HepG2 (cell line): ENCODE data around the gene GAB3. TPM values are rescaled to one million over a fixed set of nuclear protein-coding genes. Genes with fewer than 3 reads are reported as not detected.

Experiments used
- ATAC-seq: fragments of 200-7000 bp; cut with Tn5 transposase; 3 replicates; pipeline ENCODE4 v1.9.1; 2020; ENCODE audit warnings: mild to moderate bottlenecking, moderate library complexity
- BruUV-seq: library from RNA; stranded (reverse); fragments of 400-500 nt; replicated peaks from 2 replicates; lab custom pipeline; 2021; lab: Mats Ljungman, UMichigan
- CTCF ChIA-PET: fragments of 300-600 bp; formaldehyde crosslinking; extraction: SDS; loops from one replicate; lab custom pipeline; 2021; ENCODE audit warnings: low total read pairs, inconsistent platforms, low intra/inter-chr PET ratio; lab: Yijun Ruan, JAX
- POLR2A ChIA-PET: fragments of 350-600 bp; sonication (Branson Sonifier 250); formaldehyde crosslinking; loops from one replicate; lab custom pipeline; 2020; ENCODE audit warnings: antibody characterized with exemption, inconsistent platforms; lab: Yijun Ruan, JAX
- DNase-seq: peaks from one replicate; pipeline ENCODE4 v3.0.0-alpha.2; 2015; ENCODE audit warnings: low spot score
- FAIRE-seq: peaks from 3 replicates; lab custom pipeline; 2011; peaks lifted over from hg19 to GRCh38; lab: Jason Lieb, UNC
- H2AFZ ChIP-seq: one replicate; pipeline ENCODE4 v1.6.1; 2011; ENCODE audit warnings: low read length, inconsistent platforms
- H3K27ac ChIP-seq: fragments of 300-600 bp; 3 replicates; pipeline ENCODE4 v1.8.0; 2011; ENCODE audit warnings: mixed run types, mild to moderate bottlenecking, mixed read lengths, low read length, inconsistent platforms; ENCODE audit not compliant: insufficient read depth; ENCODE audit errors: extremely low read length
- H3K27me3 ChIP-seq, 2 experiments: fragments of 200-600 bp in 1 of 2; 2 replicates in 1 of 2; 3 replicates in 1 of 2; pipeline versions ENCODE4 v1.6.0 to v1.8.0; 2011; ENCODE audit warnings: low read length in 2 of 2, mild to moderate bottlenecking in 2 of 2, moderate library complexity in 2 of 2, inconsistent platforms in 1 of 2; ENCODE audit not compliant: insufficient read depth in 2 of 2, control insufficient read depth in 1 of 2
- H3K36me3 ChIP-seq, 2 experiments: fragments of 200-600 bp in 1 of 2; replicated peaks in 1 of 2; 2 replicates in 1 of 2; 3 replicates in 1 of 2; pipeline versions ENCODE4 v1.5.1 to v1.8.0; 2011; ENCODE audit warnings: low read length in 2 of 2, inconsistent platforms in 1 of 2; ENCODE audit not compliant: insufficient read depth in 2 of 2, control insufficient read depth in 1 of 2
- H3K4me1 ChIP-seq: 2 replicates; pipeline ENCODE4 v1.5.1; 2012; ENCODE audit warnings: low read length, inconsistent platforms; ENCODE audit not compliant: insufficient read depth
- H3K4me2 ChIP-seq: 2 replicates; pipeline ENCODE4 v1.6.0; 2011; ENCODE audit warnings: low read depth, low read length, inconsistent platforms
- H3K4me3 ChIP-seq, 3 experiments: fragments of 200-600 bp in 1 of 3; sonication (generic), shearing (Covaris generic) in 1 of 3; replicated peaks in 1 of 3; 2 replicates each; pipeline ENCODE4 v1.5.1; 2011 to 2016; ENCODE audit warnings: low read length in 3 of 3, inconsistent platforms in 2 of 3, low read depth in 2 of 3, mild to moderate bottlenecking in 2 of 3, control low read depth in 1 of 3, mixed read lengths in 1 of 3; ENCODE audit not compliant: insufficient read depth in 1 of 3
- H3K79me2 ChIP-seq: one replicate; pipeline ENCODE4 v1.6.1; 2011; ENCODE audit warnings: low read length, inconsistent platforms; ENCODE audit not compliant: insufficient read depth
- H3K9ac ChIP-seq: 2 replicates; pipeline ENCODE4 v1.6.0; 2011; ENCODE audit warnings: mild to moderate bottlenecking, low read depth, low read length, inconsistent platforms; ENCODE audit not compliant: insufficient read depth
- H3K9me3 ChIP-seq: 2 replicates; pipeline ENCODE4 v1.5.1; 2012; ENCODE audit warnings: mild to moderate bottlenecking, low read length
- H4K20me1 ChIP-seq: 2 replicates; pipeline ENCODE4 v1.6.0; 2011; ENCODE audit warnings: inconsistent platforms, mild to moderate bottlenecking, low read length, moderate library complexity; ENCODE audit not compliant: insufficient read depth
- DR1 ChIP-seq: sonication (generic); formaldehyde crosslinking; IDR thresholded peaks from 2 replicates; pipeline ENCODE4 v1.8.0; 2021; ENCODE audit warnings: mild to moderate bottlenecking, missing genetic modification reagents, inconsistent platforms
- MAFF ChIP-seq: IDR thresholded peaks from 2 replicates; pipeline ENCODE4 v1.6.1; 2011; ENCODE audit warnings: low read depth, low read length, improper control_type of control experiment
- MAFK ChIP-seq, 2 experiments: IDR thresholded peaks in 1 of 2; conservative IDR thresholded peaks in 1 of 2; 2 replicates each; pipeline ENCODE4 v1.6.1; 2011; ENCODE audit warnings: improper control_type of control experiment in 2 of 2, low read length in 2 of 2
- PCBP2 ChIP-seq: fragments of 200-400 bp; formaldehyde crosslinking; optimal IDR thresholded peaks from 2 replicates; pipeline ENCODE3; 2018; ENCODE audit warnings: low read length, low read depth; ENCODE audit not compliant: poor library complexity, severe bottlenecking
- RAD21 ChIP-seq: fragments of 450-650 bp; formaldehyde crosslinking; IDR thresholded peaks from 2 replicates; pipeline ENCODE4 v1.5.0; 2020; ENCODE audit warnings: mild to moderate bottlenecking
- TEF ChIP-seq: sonication (generic); formaldehyde crosslinking; IDR thresholded peaks from 2 replicates; pipeline ENCODE4 v1.5.0; 2020; ENCODE audit warnings: missing genetic modification reagents
- ZNF430 ChIP-seq: sonication (generic); formaldehyde crosslinking; IDR thresholded peaks from 2 replicates; pipeline ENCODE4 v1.9.0; 2021; ENCODE audit warnings: mild to moderate bottlenecking, missing genetic modification reagents
- ZNF772 ChIP-seq: sonication (generic); formaldehyde crosslinking; IDR thresholded peaks from 2 replicates; pipeline ENCODE4 v1.5.0; 2020; ENCODE audit warnings: mild to moderate bottlenecking, missing genetic modification reagents
- WGBS: methylation state at CpG from one replicate; pipeline ENCODE4 v1.1.6; 2017; ENCODE audit warnings: low lambda C conversion rate; 5-methylcytosine and 5-hydroxymethylcytosine counted together
- in situ Hi-C: cut with HindIII; loops from 2 replicates; pipeline ENCODE4 v1.10.0; 2017; ENCODE audit warnings: low pct_unique_long_range_greater_than_20kb; ENCODE audit not compliant: extremely low pct_ligation_motif_present
- intact Hi-C: fragments of 100-400 bp; cut with micrococcal nuclease; formaldehyde crosslinking; loops from one replicate; pipeline ENCODE4 v1.10.0; 2022; ENCODE audit not compliant: unreplicated experiment
- polyA plus RNA-seq, 8 experiments: library from polyadenylated mRNA; depleted of rRNA in 3 of 8; stranded (reverse) in 7 of 8; unstranded in 1 of 8; fragments of >200 nt; fragmentation: Illumina TruSeq in 4 of 8; extraction: Trizol in 4 of 8; gene quantifications; 2 replicates each; pipeline versions ENCODE4 v1.2.1 to v1.2.3, GENCODE V29; 2011 to 2016; ENCODE audit warnings: low read depth in 4 of 8, missing spikeins in 1 of 8, mixed read lengths in 1 of 8; ENCODE audit not compliant: insufficient read depth in 1 of 8
- total RNA-seq, 5 experiments: library from RNA; depleted of rRNA; stranded (reverse); fragments of >200 nt; fragmentation: Illumina TruSeq; extraction: Trizol; gene quantifications; 2 replicates each; pipeline ENCODE4 v1.2.3, GENCODE V29; 2016; ENCODE audit warnings: low read depth in 1 of 5
- TF ChIP-seq, protein P1 (sequence below): sonication (generic); formaldehyde crosslinking; IDR thresholded peaks from 2 replicates; pipeline ENCODE4 v1.9.0; 2022; ENCODE audit warnings: missing genetic modification reagents, mild to moderate bottlenecking, borderline replicate concordance
- TF ChIP-seq, protein P2 (sequence below), 2 experiments: fragments of 450-650 bp in 1 of 2; sonication (generic) in 1 of 2; formaldehyde crosslinking; IDR thresholded peaks; 2 replicates each; pipeline versions ENCODE4 v1.5.0 to v1.8.0; 2020 to 2022; ENCODE audit warnings: mild to moderate bottlenecking in 1 of 2, missing genetic modification reagents in 1 of 2

GAB3 gene
- total and polyA plus RNA-seq, 2 of the 13 experiments (the other 11 are each of a cell fraction or from before 2014, with no cell fraction given): not detected

GRCh38 chrX:154784149-154784995 lies 33.5 kb upstream of the GAB3 start:
- ChIA-PET POLR2A (no interaction called here), CTCF (no interaction called here)
- Histone ChIP-seq H3K9ac (no peak overlapping the region), H3K4me1 (peaks cover 8% of the 10 kb centered on the region), H3K4me3 (no peak overlapping the region), H3K9me3 (no peaks in the 10 kb centered on the region), H3K36me3 (no peaks in the 10 kb centered on the region), H4K20me1 (no peaks in the 10 kb centered on the region), H3K4me2 (no peak overlapping the region), H3K27ac (no peak overlapping the region), H3K27me3 (no peaks in the 10 kb centered on the region), H3K79me2 (no peaks in the 10 kb centered on the region), H2AFZ (no peak overlapping the region)
- DNase-seq (no peak), ATAC-seq (no peak), FAIRE-seq (peak; percentile 30)
- intact Hi-C loops: no loop called here
- BruUV-seq: no TSS peak
- WGBS: 88% methylated on average over 8 of the region's 13 CpGs
- in situ Hi-C loops: no loop called here
- TF ChIP-seq MAFF (0 out of 2 replicates have a peak, but pooled peaks have one; percentile 4), TEF (CRISPR knock-in tag) (no peak), PCBP2 (no peak), DR1 (CRISPR knock-in tag) (no peak), ZNF772 (CRISPR knock-in tag) (no peak), RAD21 (CRISPR knock-in tag) (no peak), ZNF430 (CRISPR knock-in tag) (no peak), MAFK (conservative IDR thresholded peaks at IDR 0.05 in 1 of 2, IDR thresholded peaks at IDR 0.05 in 1 of 2; ENCODE audit: low read length in 2 of 2) (peak; percentile 4 to 56; a peak in 2 of 4 replicates)
- TF ChIP-seq, protein P1, sequence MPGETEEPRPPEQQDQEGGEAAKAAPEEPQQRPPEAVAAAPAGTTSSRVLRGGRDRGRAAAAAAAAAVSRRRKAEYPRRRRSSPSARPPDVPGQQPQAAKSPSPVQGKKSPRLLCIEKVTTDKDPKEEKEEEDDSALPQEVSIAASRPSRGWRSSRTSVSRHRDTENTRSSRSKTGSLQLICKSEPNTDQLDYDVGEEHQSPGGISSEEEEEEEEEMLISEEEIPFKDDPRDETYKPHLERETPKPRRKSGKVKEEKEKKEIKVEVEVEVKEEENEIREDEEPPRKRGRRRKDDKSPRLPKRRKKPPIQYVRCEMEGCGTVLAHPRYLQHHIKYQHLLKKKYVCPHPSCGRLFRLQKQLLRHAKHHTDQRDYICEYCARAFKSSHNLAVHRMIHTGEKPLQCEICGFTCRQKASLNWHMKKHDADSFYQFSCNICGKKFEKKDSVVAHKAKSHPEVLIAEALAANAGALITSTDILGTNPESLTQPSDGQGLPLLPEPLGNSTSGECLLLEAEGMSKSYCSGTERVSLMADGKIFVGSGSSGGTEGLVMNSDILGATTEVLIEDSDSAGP: no peak
- TF ChIP-seq, protein P2, sequence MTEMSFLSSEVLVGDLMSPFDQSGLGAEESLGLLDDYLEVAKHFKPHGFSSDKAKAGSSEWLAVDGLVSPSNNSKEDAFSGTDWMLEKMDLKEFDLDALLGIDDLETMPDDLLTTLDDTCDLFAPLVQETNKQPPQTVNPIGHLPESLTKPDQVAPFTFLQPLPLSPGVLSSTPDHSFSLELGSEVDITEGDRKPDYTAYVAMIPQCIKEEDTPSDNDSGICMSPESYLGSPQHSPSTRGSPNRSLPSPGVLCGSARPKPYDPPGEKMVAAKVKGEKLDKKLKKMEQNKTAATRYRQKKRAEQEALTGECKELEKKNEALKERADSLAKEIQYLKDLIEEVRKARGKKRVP (CRISPR knock-in tag; IDR thresholded peaks at IDR 0.05): no peak
